Measurements from ENCODE around the gene MRO.

Gene MRO

DNA sequence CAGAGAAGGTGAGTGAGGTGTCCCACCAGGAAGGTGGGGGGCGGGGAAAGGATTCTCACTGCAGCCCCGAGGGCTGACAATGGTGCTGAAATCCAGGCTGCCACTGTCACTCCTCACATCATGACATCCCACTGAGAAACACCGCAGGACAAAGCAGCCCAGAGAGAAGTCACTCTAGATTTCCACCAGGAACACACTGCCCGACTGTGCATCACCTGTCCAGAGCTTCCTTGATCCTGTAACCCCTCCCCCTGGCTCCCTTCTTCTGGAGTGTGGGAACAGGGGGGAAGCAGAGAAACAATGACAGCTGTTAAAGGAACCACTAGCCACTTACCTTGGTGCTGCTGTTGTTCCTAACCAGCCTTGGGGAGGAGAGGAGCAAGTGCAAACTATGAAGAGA lies 69.9 kb downstream of the MRO start:
- H3K4me3 ChIP-seq (ENCODE audit: insufficient read depth, low read depth, low read length) = no peak overlapping the region
- H3K4me1 ChIP-seq (ENCODE audit: control insufficient read depth, insufficient read depth, low read length) = peaks cover 47% of the 10 kb centered on the region
- no peaks in the 10 kb centered on the region for H3K36me3 ChIP-seq (ENCODE audit: control insufficient read depth, insufficient read depth, low read length)
- H3K9me3 ChIP-seq (ENCODE audit: control insufficient read depth, low read length) = no peaks in the 10 kb centered on the region
- WGBS, 2 experiments = 53 to 55% methylated on average over 4 of the region's 4 CpGs
- no peaks in the 10 kb centered on the region for H3K27me3 ChIP-seq (ENCODE audit: control insufficient read depth, insufficient read depth, low read length, poor library complexity, severe bottlenecking)
- no peak overlapping the region for H3K27ac ChIP-seq (ENCODE audit: insufficient read depth, low read depth, low read length, poor library complexity, severe bottlenecking)

- Histone ChIP-seq H3K27me3 (ENCODE audit: control insufficient read depth, insufficient read depth, low read length, poor library complexity, severe bottlenecking) (no peaks in the 10 kb centered on the region), H3K27ac (ENCODE audit: insufficient read depth, low read depth, low read length, poor library complexity, severe bottlenecking) (peak overlapping the region; percentile 91), H3K36me3 (ENCODE audit: control insufficient read depth, insufficient read depth, low read length) (no peaks in the 10 kb centered on the region), H3K9me3 (ENCODE audit: control insufficient read depth, low read length) (no peaks in the 10 kb centered on the region), H3K4me3 (ENCODE audit: insufficient read depth, low read depth, low read length) (no peak overlapping the region), H3K4me1 (ENCODE audit: control insufficient read depth, insufficient read depth, low read length) (peaks cover 47% of the 10 kb centered on the region)
- WGBS, 2 experiments = 80 to 87% methylated on average over 5 of the region's 5 CpGs
Observed at GRCh38 chr18:50749421-50749820, 70.4 kb downstream of the MRO start.

- Histone ChIP-seq H3K36me3 (ENCODE audit: control insufficient read depth, insufficient read depth, low read length) (no peaks in the 10 kb centered on the region), H3K9me3 (ENCODE audit: control insufficient read depth, low read length) (no peaks in the 10 kb centered on the region), H3K27me3 (ENCODE audit: control insufficient read depth, insufficient read depth, low read length, poor library complexity, severe bottlenecking) (no peaks in the 10 kb centered on the region), H3K4me3 (ENCODE audit: insufficient read depth, low read depth, low read length) (no peak overlapping the region), H3K4me1 (ENCODE audit: control insufficient read depth, insufficient read depth, low read length) (peaks cover 47% of the 10 kb centered on the region), H3K27ac (ENCODE audit: insufficient read depth, low read depth, low read length, poor library complexity, severe bottlenecking) (peak overlapping the region; percentile 91)
- WGBS, 2 experiments = 9 to 13% methylated on average over 9 of the region's 9 CpGs
Observed at GRCh38 chr18:50748243-50749229, 71.3 kb downstream of the MRO start.

DNA sequence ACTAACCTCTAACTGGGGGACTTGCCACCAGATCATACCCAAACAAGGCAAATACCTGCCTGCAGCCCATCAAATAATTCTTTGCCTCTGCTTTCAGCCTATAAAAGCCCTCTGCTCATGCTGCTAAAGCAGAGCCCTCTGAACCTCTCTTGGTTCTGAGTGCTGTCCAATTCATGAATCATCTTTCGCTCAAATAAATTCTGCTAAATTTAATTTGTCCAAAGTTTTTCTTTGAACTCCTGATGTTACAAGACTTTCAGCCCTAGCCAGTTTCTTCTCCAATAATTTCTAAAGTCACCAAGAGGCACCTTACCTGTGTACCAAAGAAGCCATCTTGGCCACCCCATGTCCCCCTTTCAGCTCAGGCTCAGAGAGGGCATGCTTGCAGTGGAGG lies 72.0 kb downstream of the MRO start:
- H3K4me3 ChIP-seq (ENCODE audit: insufficient read depth, low read depth, low read length) = no peak overlapping the region
- 0% methylated on average over 1 of the region's 1 CpG for WGBS, 2 experiments

GRCh38 chr18:50745945-50746344 lies 73.9 kb downstream of the MRO start:
- WGBS, 2 experiments = 96% methylated on average over 5 of the region's 5 CpGs
- Histone ChIP-seq H3K4me1 (ENCODE audit: control insufficient read depth, insufficient read depth, low read length) (peaks cover 35% of the 10 kb centered on the region), H3K27me3 (ENCODE audit: control insufficient read depth, insufficient read depth, low read length, poor library complexity, severe bottlenecking) (no peaks in the 10 kb centered on the region), H3K27ac (ENCODE audit: insufficient read depth, low read depth, low read length, poor library complexity, severe bottlenecking) (no peak overlapping the region), H3K9me3 (ENCODE audit: control insufficient read depth, low read length) (no peaks in the 10 kb centered on the region), H3K36me3 (ENCODE audit: control insufficient read depth, insufficient read depth, low read length) (no peaks in the 10 kb centered on the region), H3K4me3 (ENCODE audit: insufficient read depth, low read depth, low read length) (no peak overlapping the region)

More for the DNA sequence above, 72.0 kb downstream of the MRO start:
- Histone ChIP-seq H3K36me3 (ENCODE audit: control insufficient read depth, insufficient read depth, low read length) (no peaks in the 10 kb centered on the region), H3K27ac (ENCODE audit: insufficient read depth, low read depth, low read length, poor library complexity, severe bottlenecking) (peak overlapping the region; percentile 91), H3K4me1 (ENCODE audit: control insufficient read depth, insufficient read depth, low read length) (peaks cover 47% of the 10 kb centered on the region), H3K9me3 (ENCODE audit: control insufficient read depth, low read length) (no peaks in the 10 kb centered on the region), H3K27me3 (ENCODE audit: control insufficient read depth, insufficient read depth, low read length, poor library complexity, severe bottlenecking) (no peaks in the 10 kb centered on the region)

All from ectodermal cell (in vitro differentiated cells).